ENCODE data around the gene PHLDA3.

Gene PHLDA3

DNA sequence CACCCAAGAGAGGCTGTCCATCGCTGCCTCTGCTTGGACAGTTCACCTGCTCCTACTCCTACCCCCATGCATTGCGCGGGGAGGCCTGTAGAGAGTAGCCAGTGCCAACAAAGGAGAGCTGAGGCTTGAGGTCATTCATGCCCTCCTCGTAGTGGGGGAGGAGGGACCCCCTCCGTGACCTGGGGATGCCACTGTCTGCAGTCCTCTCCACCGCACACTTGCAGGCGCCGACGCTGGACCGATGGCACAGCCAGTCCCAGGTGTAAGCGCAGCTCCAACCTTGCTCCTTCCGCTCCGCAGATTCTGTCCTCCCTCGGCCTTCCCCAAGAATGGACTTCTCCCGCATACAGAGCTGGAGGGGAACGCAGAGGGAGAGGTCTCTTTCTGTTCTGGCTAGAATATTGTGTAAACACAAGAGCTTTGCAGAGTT lies 672 bp upstream of the PHLDA3 start:
- H3K9me3 ChIP-seq (ENCODE audit: insufficient read depth, low read depth, low read length): no peaks in the 10 kb centered on the region
- peaks cover 20% of the 10 kb centered on the region for H3K27me3 ChIP-seq (ENCODE audit: insufficient read depth, low read length, poor library complexity, severe bottlenecking)
- peak overlapping the region; percentile 73 for H3K4me2 ChIP-seq (ENCODE audit: low read depth, low read length, poor library complexity, severe bottlenecking)
- no peaks in the 10 kb centered on the region for H4K20me1 ChIP-seq (ENCODE audit: insufficient read depth, low read length, poor library complexity, severe bottlenecking)
- peak overlapping the region; percentile 68 for H3K4me3 ChIP-seq (ENCODE audit: low read length, poor library complexity, severe bottlenecking)
- TF ChIP-seq, protein P1, sequence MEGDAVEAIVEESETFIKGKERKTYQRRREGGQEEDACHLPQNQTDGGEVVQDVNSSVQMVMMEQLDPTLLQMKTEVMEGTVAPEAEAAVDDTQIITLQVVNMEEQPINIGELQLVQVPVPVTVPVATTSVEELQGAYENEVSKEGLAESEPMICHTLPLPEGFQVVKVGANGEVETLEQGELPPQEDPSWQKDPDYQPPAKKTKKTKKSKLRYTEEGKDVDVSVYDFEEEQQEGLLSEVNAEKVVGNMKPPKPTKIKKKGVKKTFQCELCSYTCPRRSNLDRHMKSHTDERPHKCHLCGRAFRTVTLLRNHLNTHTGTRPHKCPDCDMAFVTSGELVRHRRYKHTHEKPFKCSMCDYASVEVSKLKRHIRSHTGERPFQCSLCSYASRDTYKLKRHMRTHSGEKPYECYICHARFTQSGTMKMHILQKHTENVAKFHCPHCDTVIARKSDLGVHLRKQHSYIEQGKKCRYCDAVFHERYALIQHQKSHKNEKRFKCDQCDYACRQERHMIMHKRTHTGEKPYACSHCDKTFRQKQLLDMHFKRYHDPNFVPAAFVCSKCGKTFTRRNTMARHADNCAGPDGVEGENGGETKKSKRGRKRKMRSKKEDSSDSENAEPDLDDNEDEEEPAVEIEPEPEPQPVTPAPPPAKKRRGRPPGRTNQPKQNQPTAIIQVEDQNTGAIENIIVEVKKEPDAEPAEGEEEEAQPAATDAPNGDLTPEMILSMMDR (conservative IDR thresholded peaks at IDR 0.05; ENCODE audit: low read length): no peak
- TF ChIP-seq EZH2phosphoT487 (IDR thresholded peaks at IDR 0.05; ENCODE audit: borderline replicate concordance): no peak
- H3K4me1 ChIP-seq (ENCODE audit: insufficient read depth, low read length, poor library complexity, severe bottlenecking): no peaks in the 10 kb centered on the region
- no peaks in the 10 kb centered on the region for H3K36me3 ChIP-seq (ENCODE audit: insufficient read depth, low read length)
- no peaks in the 10 kb centered on the region for H3K9me2 ChIP-seq (replicated peaks; ENCODE audit: low read depth, low read length)
- H3K79me2 ChIP-seq (ENCODE audit: insufficient read depth, low read length): no peaks in the 10 kb centered on the region
- peak overlapping the region; percentile 62 for H3K9ac ChIP-seq (ENCODE audit: low read depth, low read length, poor library complexity, severe bottlenecking)
- H3F3A ChIP-seq (ENCODE audit: low read depth): no peaks in the 10 kb centered on the region
- H2AFZ ChIP-seq (ENCODE audit: low read length): peak overlapping the region; percentile 66; the same call in 1 of the 2 replicates

DNA sequence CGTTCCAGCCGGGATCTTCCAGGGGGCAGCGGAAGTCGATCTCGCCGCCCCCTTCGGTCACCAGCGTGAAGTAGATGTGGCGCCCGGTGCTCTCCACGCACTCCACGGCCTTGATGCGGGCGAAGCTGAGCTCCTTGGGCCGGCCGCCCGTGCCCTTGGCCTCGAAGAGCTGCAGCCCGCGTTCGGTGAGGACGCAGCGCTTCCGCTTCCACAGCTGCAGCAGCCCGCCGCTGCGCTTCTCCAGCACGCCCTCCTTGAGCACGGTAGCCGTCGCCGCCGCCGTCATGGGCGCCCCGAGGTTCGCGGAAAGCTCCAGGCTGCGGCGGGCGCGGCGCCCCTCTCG lies 516 bp downstream of the PHLDA3 start:
- H3K9me3 ChIP-seq (ENCODE audit: insufficient read depth, low read depth, low read length): no peaks in the 10 kb centered on the region
- peaks cover 20% of the 10 kb centered on the region for H3K27me3 ChIP-seq (ENCODE audit: insufficient read depth, low read length, poor library complexity, severe bottlenecking)
- TF ChIP-seq EZH2phosphoT487 (IDR thresholded peaks at IDR 0.05; ENCODE audit: borderline replicate concordance): no peak
- TF ChIP-seq, protein P1 (conservative IDR thresholded peaks at IDR 0.05; ENCODE audit: low read length): no peak
- no peaks in the 10 kb centered on the region for H3F3A ChIP-seq (ENCODE audit: low read depth)
- H3K36me3 ChIP-seq (ENCODE audit: insufficient read depth, low read length): no peaks in the 10 kb centered on the region
- H3K4me3 ChIP-seq (ENCODE audit: low read length, poor library complexity, severe bottlenecking): peak overlapping the region; percentile 68
- no peaks in the 10 kb centered on the region for H4K20me1 ChIP-seq (ENCODE audit: insufficient read depth, low read length, poor library complexity, severe bottlenecking)
- no peak overlapping the region for H2AFZ ChIP-seq (ENCODE audit: low read length)
- peak overlapping the region; percentile 62 for H3K9ac ChIP-seq (ENCODE audit: low read depth, low read length, poor library complexity, severe bottlenecking)
- H3K9me2 ChIP-seq (replicated peaks; ENCODE audit: low read depth, low read length): no peaks in the 10 kb centered on the region
- no peaks in the 10 kb centered on the region for H3K79me2 ChIP-seq (ENCODE audit: insufficient read depth, low read length)
- H3K4me2 ChIP-seq (ENCODE audit: low read depth, low read length, poor library complexity, severe bottlenecking): peak overlapping the region; percentile 73
- no peaks in the 10 kb centered on the region for H3K4me1 ChIP-seq (ENCODE audit: insufficient read depth, low read length, poor library complexity, severe bottlenecking)

DNA sequence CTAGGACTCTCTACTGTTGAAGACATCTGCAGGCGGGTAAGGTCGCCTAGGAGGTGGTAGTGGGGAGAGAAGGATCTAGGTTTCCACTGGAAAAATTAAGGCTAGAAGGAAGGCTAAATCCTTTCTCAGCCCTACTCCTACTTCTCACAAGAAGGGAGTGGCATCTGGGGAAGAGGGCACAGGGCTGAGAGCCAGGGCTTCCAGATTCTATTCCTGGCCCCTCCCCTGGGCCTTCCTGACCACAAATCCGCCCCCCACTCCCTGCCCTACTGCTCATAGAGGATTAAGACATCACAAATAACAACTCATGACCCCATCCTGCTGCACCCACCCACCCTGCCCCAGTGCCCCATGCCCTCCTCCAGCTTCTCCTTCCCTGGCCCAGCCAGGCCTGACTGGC lies 2.5 kb downstream of the PHLDA3 start:
- Histone ChIP-seq H3K4me1 (ENCODE audit: insufficient read depth, low read length, poor library complexity, severe bottlenecking) (no peaks in the 10 kb centered on the region), H4K20me1 (ENCODE audit: insufficient read depth, low read length, poor library complexity, severe bottlenecking) (no peaks in the 10 kb centered on the region), H3K27me3 (ENCODE audit: insufficient read depth, low read length, poor library complexity, severe bottlenecking) (peaks cover 20% of the 10 kb centered on the region), H3K79me2 (ENCODE audit: insufficient read depth, low read length) (no peaks in the 10 kb centered on the region), H3K9ac (ENCODE audit: low read depth, low read length, poor library complexity, severe bottlenecking) (no peak overlapping the region), H3K9me2 (replicated peaks; ENCODE audit: low read depth, low read length) (no peaks in the 10 kb centered on the region), H3K4me2 (ENCODE audit: low read depth, low read length, poor library complexity, severe bottlenecking) (no peak overlapping the region), H2AFZ (ENCODE audit: low read length) (no peak overlapping the region), H3K9me3 (ENCODE audit: insufficient read depth, low read depth, low read length) (no peaks in the 10 kb centered on the region), H3F3A (ENCODE audit: low read depth) (no peaks in the 10 kb centered on the region), H3K36me3 (ENCODE audit: insufficient read depth, low read length) (no peaks in the 10 kb centered on the region), H3K4me3 (ENCODE audit: low read length, poor library complexity, severe bottlenecking) (no peak overlapping the region)
- no peak for TF ChIP-seq EZH2phosphoT487 (IDR thresholded peaks at IDR 0.05; ENCODE audit: borderline replicate concordance)
- TF ChIP-seq, protein P1 (conservative IDR thresholded peaks at IDR 0.05; ENCODE audit: low read length): no peak
